ENCODE measurements around the gene TAS1R3.

TAS1R3 gene

DNA sequence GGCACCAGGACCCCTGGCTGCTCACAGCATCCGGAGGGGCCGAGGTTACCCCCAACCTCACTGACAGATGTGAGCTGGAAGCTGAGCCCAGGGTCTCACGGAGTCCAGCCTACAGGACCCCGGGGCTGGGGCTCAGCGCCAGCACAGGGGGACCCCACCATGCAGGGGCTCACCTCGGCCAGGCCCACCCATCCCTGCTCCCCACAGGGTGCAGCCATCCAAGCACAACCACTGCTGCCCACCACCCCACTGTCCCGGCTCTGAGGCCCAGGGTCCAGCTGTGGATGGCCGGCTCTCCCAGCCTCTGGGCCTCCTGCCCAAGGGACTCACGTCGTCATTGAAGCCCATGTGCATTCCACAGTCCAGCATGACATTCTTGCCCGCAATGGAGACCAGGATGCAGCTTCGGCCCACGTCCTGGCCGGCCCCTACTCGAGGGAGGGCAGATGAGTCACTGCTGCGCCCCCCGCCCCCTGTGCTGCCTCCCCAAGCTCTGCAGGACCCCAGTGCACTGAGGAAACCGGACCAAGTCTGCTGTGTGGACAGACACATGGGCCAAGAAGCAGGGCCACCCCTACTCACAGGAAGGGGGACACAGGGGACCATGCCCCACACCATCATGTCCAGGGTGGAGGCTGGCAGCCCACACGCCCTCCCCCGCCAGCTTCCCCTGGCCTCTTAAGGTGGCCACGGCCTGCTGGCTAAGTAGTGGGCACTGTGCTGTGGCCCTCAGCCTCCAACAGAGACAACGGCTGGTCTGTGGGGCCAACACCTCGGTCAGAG is 10.2 kb upstream of the TAS1R3 start:
- no peak for DNase-seq (ENCODE audit: low read depth in 2 of 2, low spot score in 1 of 2)

DNA sequence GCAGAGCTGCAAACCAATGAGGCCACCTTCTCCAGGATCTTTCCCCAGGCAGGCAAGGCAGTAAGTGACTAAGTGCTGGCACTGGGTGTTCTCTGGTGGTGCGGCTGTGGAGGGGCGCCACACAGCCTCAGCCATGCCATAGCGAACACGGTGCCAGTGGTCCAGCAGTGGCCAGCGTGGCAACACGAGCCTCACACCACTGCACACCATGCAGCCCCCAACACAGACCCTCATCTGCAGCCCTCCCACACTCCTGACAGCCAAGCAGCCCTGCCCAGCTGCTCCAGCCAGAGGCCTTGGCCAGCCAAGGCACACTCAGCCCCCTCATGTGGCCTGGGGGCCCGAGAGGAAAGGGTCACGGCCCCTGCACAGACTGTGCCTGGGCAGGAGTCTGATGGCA is 9.6 kb upstream of the TAS1R3 start:
- no peak for DNase-seq (ENCODE audit: low read depth in 2 of 2, low spot score in 1 of 2)

DNA sequence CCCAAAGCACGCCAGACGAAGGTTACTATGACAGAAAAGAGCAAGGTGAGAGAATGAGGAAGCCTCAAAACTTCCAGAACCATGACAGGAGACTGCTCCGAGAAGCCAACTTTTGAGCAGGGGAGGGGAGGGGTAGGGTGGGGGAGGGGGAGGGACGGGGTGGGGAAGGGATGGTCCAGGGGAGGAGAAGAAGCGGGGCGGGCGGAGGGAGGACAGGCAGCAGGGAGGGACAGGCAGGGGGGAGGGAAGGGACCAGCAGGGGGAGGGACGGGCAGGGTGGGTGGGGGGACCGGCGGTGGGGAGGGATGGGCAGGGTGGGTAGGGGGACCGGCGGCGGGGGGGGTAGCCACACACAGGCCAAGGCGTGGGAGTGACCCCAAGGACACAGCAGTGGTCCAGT is 8.7 kb upstream of the TAS1R3 start:
- no peak for DNase-seq (ENCODE audit: low read depth in 2 of 2, low spot score in 1 of 2)

DNA sequence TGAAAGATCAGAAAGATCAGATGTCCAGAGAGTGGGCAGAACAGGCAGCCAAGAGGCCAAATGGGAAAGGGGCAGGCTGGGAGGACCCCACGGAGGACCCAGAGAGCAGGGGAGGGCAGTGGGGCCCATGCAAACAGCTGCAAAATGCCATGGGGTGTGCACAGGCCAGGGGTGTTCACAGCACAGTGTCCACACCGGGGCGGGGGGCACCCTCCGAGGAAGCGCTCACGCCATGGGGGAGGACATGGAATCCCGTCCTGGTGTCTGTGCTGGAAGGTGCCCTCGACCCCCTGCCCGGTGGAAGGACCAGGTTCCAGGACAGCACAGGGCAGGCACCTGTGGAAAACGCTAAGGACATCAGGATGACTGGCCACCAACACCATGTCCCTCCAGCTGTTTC is 8.1 kb upstream of the TAS1R3 start:
- DNase-seq (ENCODE audit: low read depth in 2 of 2, low spot score in 1 of 2): no peak

DNA sequence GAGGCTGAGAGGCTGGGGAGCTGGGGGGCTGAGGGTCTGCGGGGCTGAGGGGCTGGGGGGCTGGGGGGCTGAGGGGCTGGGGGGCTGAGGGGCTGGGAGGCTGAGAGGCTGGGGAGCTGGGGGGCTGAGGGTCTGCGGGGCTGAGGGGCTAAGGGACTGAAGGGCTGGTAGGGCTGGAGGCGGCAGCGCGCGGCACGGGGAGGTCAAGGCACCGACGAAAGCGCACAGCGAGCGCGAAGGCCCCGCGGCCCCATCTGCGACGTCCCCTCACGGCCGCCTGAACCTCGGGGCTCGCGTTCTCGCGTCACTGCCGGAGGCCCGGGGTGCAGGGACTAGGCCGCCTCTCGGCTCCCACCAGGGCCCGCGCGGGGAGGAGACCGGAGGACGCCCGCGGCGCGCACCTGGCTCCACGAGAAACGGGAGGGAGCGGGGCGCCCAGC is 7.0 kb upstream of the TAS1R3 start:
- DNase-seq (ENCODE audit: low read depth in 2 of 2, low spot score in 1 of 2): no peak

GRCh38 chr1:1324524-1325287 is 6.4 kb upstream of the TAS1R3 start, which contains the start of the genes CPTP and INTS11:
Gene CPTP (plus strand): TSS chr1:1324802. CDS start chr1:1326911, 2,109 bp downstream.
Gene INTS11 (minus strand): TSS chr1:1324660. CDS start chr1:1324608, 52 bp downstream.
- peak; percentile 91 to 92 for DNase-seq (ENCODE audit: low read depth in 2 of 2, low spot score in 1 of 2)

- DNase-seq (ENCODE audit: low read depth in 2 of 2, low spot score in 1 of 2): no peak
Observed at GRCh38 chr1:1325288-1326074, 5.6 kb upstream of the TAS1R3 start.

DNA sequence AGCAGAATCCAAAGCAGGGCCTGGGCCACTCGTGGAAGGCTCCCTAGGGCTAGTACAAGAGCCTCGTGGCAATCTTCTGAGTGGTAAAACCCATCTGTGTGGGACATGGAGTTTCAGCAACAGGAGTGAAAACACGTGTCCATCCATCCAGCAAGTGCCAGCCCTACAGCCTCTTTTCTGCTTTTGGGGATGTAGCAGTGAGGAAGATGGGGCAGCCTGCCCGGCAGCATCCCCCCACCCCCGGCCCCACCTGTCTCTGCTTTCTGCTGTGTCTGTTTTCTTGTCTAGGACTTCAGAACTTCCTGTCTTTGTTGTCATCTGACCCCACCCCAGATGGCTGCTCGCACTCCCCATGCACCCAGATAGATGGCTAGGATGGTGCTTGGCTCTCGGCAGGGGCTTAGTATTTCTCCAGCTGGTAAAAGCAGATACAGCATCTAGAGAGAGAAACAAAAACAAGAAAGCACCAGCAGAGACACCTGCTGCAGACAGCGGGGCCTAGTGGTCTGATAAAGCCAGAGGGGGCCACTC is 4.9 kb upstream of the TAS1R3 start:
- DNase-seq (ENCODE audit: low read depth in 2 of 2, low spot score in 1 of 2): no peak

DNA sequence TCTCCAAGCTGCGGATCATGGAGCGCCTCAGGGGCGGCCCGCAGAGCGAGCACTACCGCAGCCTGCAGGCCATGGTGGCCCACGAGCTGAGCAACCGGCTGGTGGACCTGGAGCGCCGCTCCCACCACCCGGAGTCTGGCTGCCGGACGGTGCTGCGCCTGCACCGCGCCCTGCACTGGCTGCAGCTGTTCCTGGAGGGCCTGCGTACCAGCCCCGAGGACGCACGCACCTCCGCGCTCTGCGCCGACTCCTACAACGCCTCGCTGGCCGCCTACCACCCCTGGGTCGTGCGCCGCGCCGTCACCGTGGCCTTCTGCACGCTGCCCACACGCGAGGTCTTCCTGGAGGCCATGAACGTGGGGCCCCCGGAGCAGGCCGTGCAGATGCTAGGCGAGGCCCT is 3.8 kb upstream of the TAS1R3 start:
- no peak for DNase-seq (ENCODE audit: low read depth in 2 of 2, low spot score in 1 of 2)

- no peak for DNase-seq (ENCODE audit: low read depth in 2 of 2, low spot score in 1 of 2)
Observed at GRCh38 chr1:1328254-1328653, 2.8 kb upstream of the TAS1R3 start.

- no peak for DNase-seq (ENCODE audit: low read depth in 2 of 2, low spot score in 1 of 2)
Observed at GRCh38 chr1:1329304-1330210, 1.5 kb upstream of the TAS1R3 start.

- no peak for DNase-seq (ENCODE audit: low read depth in 2 of 2, low spot score in 1 of 2)
Observed at GRCh38 chr1:1330366-1331067, 563 bp upstream of the TAS1R3 start.

DNA sequence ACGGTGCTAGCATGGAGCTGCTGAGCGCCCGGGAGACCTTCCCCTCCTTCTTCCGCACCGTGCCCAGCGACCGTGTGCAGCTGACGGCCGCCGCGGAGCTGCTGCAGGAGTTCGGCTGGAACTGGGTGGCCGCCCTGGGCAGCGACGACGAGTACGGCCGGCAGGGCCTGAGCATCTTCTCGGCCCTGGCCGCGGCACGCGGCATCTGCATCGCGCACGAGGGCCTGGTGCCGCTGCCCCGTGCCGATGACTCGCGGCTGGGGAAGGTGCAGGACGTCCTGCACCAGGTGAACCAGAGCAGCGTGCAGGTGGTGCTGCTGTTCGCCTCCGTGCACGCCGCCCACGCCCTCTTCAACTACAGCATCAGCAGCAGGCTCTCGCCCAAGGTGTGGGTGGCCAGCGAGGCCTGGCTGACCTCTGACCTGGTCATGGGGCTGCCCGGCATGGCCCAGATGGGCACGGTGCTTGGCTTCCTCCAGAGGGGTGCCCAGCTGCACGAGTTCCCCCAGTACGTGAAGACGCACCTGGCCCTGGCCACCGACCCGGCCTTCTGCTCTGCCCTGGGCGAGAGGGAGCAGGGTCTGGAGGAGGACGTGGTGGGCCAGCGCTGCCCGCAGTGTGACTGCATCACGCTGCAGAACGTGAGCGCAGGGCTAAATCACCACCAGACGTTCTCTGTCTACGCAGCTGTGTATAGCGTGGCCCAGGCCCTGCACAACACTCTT is 1.1 kb downstream of the TAS1R3 start:
- DNase-seq (ENCODE audit: low read depth in 2 of 2, low spot score in 1 of 2): no peak

DNA sequence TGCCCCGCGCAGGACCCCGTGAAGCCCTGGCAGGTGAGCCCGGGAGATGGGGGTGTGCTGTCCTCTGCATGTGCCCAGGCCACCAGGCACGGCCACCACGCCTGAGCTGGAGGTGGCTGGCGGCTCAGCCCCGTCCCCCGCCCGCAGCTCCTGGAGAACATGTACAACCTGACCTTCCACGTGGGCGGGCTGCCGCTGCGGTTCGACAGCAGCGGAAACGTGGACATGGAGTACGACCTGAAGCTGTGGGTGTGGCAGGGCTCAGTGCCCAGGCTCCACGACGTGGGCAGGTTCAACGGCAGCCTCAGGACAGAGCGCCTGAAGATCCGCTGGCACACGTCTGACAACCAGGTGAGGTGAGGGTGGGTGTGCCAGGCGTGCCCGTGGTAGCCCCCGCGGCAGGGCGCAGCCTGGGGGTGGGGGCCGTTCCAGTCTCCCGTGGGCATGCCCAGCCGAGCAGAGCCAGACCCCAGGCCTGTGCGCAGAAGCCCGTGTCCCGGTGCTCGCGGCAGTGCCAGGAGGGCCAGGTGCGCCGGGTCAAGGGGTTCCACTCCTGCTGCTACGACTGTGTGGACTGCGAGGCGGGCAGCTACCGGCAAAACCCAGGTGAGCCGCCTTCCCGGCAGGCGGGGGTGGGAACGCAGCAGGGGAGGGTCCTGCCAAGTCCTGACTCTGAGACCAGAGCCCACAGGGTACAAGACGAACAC is 1.8 kb downstream of the TAS1R3 start:
- DNase-seq (ENCODE audit: low read depth in 2 of 2, low spot score in 1 of 2): no peak

DNA sequence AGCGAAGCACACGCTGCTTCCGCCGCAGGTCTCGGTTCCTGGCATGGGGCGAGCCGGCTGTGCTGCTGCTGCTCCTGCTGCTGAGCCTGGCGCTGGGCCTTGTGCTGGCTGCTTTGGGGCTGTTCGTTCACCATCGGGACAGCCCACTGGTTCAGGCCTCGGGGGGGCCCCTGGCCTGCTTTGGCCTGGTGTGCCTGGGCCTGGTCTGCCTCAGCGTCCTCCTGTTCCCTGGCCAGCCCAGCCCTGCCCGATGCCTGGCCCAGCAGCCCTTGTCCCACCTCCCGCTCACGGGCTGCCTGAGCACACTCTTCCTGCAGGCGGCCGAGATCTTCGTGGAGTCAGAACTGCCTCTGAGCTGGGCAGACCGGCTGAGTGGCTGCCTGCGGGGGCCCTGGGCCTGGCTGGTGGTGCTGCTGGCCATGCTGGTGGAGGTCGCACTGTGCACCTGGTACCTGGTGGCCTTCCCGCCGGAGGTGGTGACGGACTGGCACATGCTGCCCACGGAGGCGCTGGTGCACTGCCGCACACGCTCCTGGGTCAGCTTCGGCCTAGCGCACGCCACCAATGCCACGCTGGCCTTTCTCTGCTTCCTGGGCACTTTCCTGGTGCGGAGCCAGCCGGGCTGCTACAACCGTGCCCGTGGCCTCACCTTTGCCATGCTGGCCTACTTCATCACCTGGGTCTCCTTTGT is 2.6 kb downstream of the TAS1R3 start:
- no peak for DNase-seq (ENCODE audit: low read depth in 2 of 2, low spot score in 1 of 2)

- DNase-seq (ENCODE audit: low read depth in 2 of 2, low spot score in 1 of 2): no peak
Observed at GRCh38 chr1:1334835-1335234, 3.8 kb downstream of the TAS1R3 start.

DNA sequence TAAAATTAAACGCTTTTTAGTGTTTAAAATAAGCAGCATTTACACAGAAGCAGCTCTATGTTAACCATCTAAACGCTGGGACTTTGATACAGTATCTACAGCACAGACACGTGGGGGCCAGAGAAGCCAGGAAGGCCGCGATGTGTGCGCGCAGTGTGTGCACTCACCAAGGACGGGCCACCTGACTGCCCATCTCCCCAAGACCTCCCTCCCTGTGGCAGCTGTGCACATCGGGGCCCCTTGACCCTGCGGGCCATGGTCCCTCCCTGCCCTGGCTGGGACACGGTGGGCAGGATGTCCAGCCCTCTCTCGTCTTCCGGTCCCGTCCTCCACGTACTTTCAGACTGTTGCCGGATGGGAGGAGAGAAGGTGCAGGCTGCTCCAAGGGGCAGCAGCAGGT is 4.2 kb downstream of the TAS1R3 start:
- no peak for DNase-seq (ENCODE audit: low read depth in 2 of 2, low spot score in 1 of 2)

DNA sequence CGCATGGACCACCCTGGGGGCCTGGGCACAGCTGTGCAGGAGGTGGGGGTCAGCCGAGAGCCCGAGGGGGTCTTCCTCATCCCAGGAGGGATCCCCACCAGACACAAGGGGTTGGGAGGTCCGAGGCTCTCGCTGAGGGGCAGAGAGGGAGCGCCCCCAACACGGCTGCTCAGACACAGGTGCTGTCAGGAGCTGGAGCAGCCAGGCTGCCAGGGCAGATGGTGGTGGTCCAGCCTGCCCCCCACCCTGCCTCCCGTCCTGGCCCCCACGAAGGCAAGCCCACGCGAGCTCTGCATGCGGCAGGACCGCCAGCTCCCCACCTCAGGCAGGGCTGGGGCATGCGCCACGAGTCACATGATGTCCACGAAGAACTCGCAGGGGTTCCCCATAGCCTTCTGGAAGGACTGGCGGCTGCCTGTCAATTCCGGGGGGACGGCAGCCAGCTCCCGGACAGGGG is 4.7 kb downstream of the TAS1R3 start:
- no peak for DNase-seq (ENCODE audit: low read depth in 2 of 2, low spot score in 1 of 2)

All from stimulated activated CD8-positive, alpha-beta memory T cell treated with anti-CD3 and anti-CD28 coated beads, Interleukin-4, amount 100 ng/mL, for 4 hours (primary cell).